Activated gamma-delta T cell (primary cell): ENCODE results near the gene PERP.

Experiments used
- DNase-seq: peaks from one replicate; lab custom pipeline; 2025; lab: John Stamatoyannopoulos, UW

Gene PERP

GRCh38 chr6:138044972-138045371 lies 62.2 kb downstream of the PERP start:
- no peak for DNase-seq

GRCh38 chr6:138044458-138044857 lies 62.8 kb downstream of the PERP start:
- DNase-seq = no peak
